RPMI8226 (cell line): ENCODE data around the gene SMAD6.
"Not testable (repeated sequence)": the region's sequence is repeated elsewhere in the genome, so short reads cannot be mapped to it uniquely, and the experiment has no call there.

Experiments
- DNase-seq: peaks from one replicate; pipeline ENCODE4 v3.0.0-alpha.2; 2015

The SMAD6 gene

DNA sequence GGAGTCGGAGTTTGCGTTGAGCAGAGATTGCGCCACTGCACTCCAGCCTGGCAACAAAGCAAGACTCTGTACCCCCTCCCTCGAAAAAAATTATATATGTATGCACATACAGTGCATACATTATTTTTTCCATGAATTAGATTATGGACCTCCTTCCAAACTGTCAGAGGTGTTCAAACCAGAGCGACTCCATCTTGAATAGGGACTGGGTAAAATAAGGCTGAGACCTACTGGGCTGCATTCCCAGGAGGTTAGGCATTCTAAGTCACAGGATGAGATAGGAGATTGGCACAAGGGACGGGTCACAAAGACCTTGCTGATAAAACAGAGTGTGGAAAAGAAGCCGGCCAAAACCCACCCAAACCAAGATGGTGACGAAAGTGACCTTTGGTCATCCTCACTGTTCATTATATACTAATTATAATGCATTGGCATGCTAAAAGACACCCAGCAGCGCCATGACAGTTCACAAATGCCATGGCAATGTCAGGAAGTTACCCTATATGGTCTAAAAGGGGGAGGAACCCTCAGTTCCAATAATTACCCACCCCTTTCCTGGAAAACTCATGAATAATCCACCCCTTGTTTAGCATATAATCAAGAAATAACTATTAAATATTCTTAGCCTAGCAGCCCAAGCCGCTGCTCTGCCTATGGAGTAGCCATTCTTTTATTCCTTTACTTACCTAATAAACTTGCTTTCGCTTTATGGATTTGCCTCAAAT is 126.9 kb downstream of the SMAD6 start:
- not testable (repeated sequence) for DNase-seq

GRCh38 chr15:66829551-66830121 is 127.6 kb downstream of the SMAD6 start:
- DNase-seq: no peak

DNA sequence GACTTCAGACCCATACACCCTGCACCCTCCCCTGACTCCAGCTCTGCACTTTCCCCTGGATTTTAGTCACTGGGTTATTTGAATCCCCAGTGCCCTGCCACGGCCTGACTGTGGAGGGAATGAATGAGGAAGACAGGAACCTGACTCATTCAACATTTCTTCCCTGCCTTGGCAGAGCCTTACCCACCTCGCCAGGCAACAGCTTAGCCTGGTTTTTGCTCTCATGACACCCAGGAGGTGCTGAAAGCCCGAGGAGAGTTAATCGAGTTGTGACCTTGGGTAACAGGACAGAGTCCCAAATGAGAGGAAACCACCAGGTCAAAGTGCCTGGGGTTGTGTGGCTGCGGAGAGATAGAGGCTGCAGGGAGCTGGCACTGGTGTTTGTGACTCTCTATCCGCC is 128.3 kb downstream of the SMAD6 start:
- DNase-seq: no peak

GRCh38 chr15:66830823-66831222 is 128.8 kb downstream of the SMAD6 start:
- no peak for DNase-seq

DNA sequence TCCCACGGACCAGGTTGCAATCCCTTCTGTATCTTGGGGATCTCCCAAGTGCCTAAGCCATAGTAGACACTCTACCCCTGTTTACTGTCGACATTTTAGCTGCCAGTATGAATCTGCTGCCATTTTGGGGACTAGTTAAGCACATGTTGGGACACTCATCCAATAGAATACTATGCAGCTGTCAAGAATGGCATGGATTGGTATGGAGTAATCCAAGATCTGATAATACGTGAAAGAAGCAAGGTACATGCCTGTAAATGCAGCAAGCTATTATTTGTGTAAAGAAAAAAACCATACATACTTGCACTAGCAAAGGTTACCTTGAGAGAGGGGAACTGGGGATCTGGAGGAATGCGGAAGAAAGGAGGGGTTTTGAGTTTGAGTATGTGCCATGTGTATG is 129.3 kb downstream of the SMAD6 start:
- no peak for DNase-seq

DNA sequence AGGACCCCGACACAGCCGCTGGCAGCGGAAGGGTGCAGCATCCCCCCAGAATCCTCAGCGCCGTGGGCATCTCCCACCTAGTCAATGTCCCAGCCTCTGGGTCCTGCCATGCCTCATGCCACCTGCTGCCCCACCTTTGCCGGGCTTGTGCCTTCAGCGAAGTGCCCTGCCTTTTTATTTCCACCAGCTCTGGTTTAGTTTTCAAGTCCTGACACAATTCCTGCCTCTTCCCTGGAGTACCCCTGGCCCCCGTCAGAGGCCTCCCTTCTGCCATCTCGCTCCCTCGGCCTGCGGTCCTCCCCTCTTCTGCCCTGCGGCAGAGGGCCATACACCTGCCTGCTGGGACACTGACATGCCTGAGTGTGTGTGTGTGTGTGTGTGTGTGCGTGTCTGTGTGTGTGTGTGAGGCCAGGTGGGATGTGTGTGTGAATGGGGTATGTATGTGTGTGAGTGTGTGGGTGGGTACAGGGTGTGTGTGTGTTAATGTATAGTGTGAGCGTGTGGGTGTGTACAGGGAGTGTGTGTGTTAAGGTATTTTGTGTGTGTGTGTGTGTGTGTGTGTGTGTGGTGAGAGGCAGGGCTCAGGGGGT is 129.9 kb downstream of the SMAD6 start:
- no peak for DNase-seq
